AG04450 (cell line): Measurements from ENCODE around the gene MGAT4A. TPM values are rescaled to one million over a fixed set of nuclear protein-coding genes. Genes with fewer than 3 reads are reported as not detected.

Experiments
- CTCF ChIA-PET: fragments of 300-600, 350-600 bp; formaldehyde crosslinking; extraction: SDS; loops from one replicate; lab custom pipeline; 2022; ENCODE audit warnings: antibody characterized with exemption, inconsistent platforms; lab: Charles Lee
- POLR2A ChIA-PET: fragments of 350-600 bp; formaldehyde crosslinking; extraction: SDS; loops from one replicate; lab custom pipeline; 2021; ENCODE audit warnings: antibody characterized with exemption, inconsistent platforms; lab: Yijun Ruan, JAX
- DNase-seq: peaks from one replicate; pipeline ENCODE4 v3.0.0-alpha.2; 2011; ENCODE audit warnings: low read depth, low spot score
- H3K27ac ChIP-seq: one replicate; pipeline ENCODE4 v1.5.1; 2012; ENCODE audit warnings: low read depth, low read length, control low read depth
- H3K27me3 ChIP-seq: one replicate; pipeline ENCODE4 v1.6.0; 2012; ENCODE audit warnings: low read length; ENCODE audit not compliant: control insufficient read depth, insufficient read depth
- H3K4me3 ChIP-seq: 2 replicates; pipeline ENCODE4 v1.5.1; 2011; ENCODE audit warnings: mild to moderate bottlenecking, low read depth, low read length, control low read depth
- H3K9me3 ChIP-seq: 2 replicates; pipeline ENCODE4 v1.5.1; 2012; ENCODE audit warnings: low read length; ENCODE audit not compliant: control insufficient read depth, insufficient read depth
- CTCF ChIP-seq: IDR thresholded peaks from 2 replicates; pipeline ENCODE4 v1.5.1; 2011; ENCODE audit warnings: low read depth, low read length, control low read depth, inconsistent platforms
- polyA plus RNA-seq: library from polyadenylated mRNA; depleted of rRNA; stranded (reverse); fragments of >200 nt; gene quantifications from 2 replicates; pipeline ENCODE4 v1.2.3, GENCODE V29; 2011

Gene MGAT4A
- polyA plus RNA-seq, 1 experiment = 0.04 TPM

GRCh38 chr2:98654699-98655495, 76.0 kb downstream of the MGAT4A start:
- Histone ChIP-seq H3K27me3 (no peaks in the 10 kb centered on the region), H3K27ac (no peak overlapping the region), H3K9me3 (no peaks in the 10 kb centered on the region), H3K4me3 (no peak overlapping the region)
- ChIA-PET POLR2A (no interaction called here), CTCF (no interaction called here)
- DNase-seq = no peak
- TF ChIP-seq CTCF = no peak

- DNase-seq = no peak
- no peak for TF ChIP-seq CTCF
- Histone ChIP-seq H3K4me3 (no peak overlapping the region), H3K27me3 (no peaks in the 10 kb centered on the region), H3K9me3 (no peaks in the 10 kb centered on the region), H3K27ac (no peak overlapping the region)
- CTCF ChIA-PET = interaction anchor here (1.0 to 1.2 kb wide), 2 partner anchors 35 to 415 kb away, joined by 3 to 10 read pairs; no protein-coding TSS in a partner anchor
- POLR2A ChIA-PET = no interaction called here
Observed at GRCh38 chr2:98650998-98651397, 79.9 kb downstream of the MGAT4A start.

- no peak overlapping the region for H3K4me3 ChIP-seq
- no peak overlapping the region for H3K27ac ChIP-seq
- ChIA-PET CTCF (interaction anchor here (0.8 to 2.2 kb wide), 28 partner anchors 8 to 1612 kb away, joined by 3 to 105 read pairs (median 4); partner anchors contain the start of genes MITD1 and MRPL30), POLR2A (no interaction called here)
- H3K27me3 ChIP-seq = no peaks in the 10 kb centered on the region
- TF ChIP-seq CTCF = no peak
- H3K9me3 ChIP-seq = no peaks in the 10 kb centered on the region
- DNase-seq = no peak
Observed at GRCh38 chr2:98649992-98650375, 80.9 kb downstream of the MGAT4A start.

GRCh38 chr2:98649135-98649991, 81.6 kb downstream of the MGAT4A start:
- no peak overlapping the region for H3K27ac ChIP-seq

More at GRCh38 chr2:98649135-98649991, 81.6 kb downstream of the MGAT4A start:
- peak; percentile 48 for DNase-seq
- H3K9me3 ChIP-seq = no peaks in the 10 kb centered on the region
- POLR2A ChIA-PET = interaction anchor here (0.6 kb wide), 1 partner anchor 494 kb away, joined by 3 read pairs; no protein-coding TSS in a partner anchor
- H3K27me3 ChIP-seq = peaks cover 2% of the 10 kb centered on the region
- peak; percentile 100 for TF ChIP-seq CTCF
- H3K4me3 ChIP-seq = no peak overlapping the region
- CTCF ChIA-PET = interaction anchor here (0.6 to 2.2 kb wide), 38 partner anchors 9 to 1836 kb away, joined by 3 to 105 read pairs (median 4); partner anchors contain the start of genes MITD1 and MRPL30
